AG08395 (cell line): ENCODE data around the gene WDR88.
"Not testable (repeated sequence)": the region's sequence is repeated elsewhere in the genome, so short reads cannot be mapped to it uniquely, and the experiment has no call there.

Source experiments
- DNase-seq: peaks from one replicate; pipeline ENCODE4 v3.0.0; 2012; ENCODE audit warnings: mixed read lengths, low spot score

Gene WDR88

DNA sequence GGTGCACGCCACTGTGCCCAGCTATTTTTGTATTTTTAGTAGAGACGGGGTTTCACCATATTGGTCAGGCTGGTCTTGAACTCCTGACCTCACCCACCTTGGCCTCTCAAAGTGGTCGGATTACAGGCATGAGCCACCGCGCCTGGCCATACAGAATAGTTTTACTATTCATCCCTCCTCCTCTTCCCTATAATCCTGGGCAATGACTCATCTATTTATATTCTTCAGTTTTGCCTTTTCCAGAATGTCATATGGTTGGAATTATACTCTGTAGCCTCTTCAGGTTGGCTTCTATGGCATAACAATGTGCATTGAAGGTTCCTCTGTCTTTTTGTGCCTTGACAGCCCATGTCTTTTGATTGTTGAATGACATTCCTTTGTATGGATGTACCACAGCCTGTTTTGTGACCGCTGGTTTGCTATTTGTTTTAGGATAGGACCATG lies 40.0 kb downstream of the WDR88 start:
- peak; percentile 42 for DNase-seq

DNA sequence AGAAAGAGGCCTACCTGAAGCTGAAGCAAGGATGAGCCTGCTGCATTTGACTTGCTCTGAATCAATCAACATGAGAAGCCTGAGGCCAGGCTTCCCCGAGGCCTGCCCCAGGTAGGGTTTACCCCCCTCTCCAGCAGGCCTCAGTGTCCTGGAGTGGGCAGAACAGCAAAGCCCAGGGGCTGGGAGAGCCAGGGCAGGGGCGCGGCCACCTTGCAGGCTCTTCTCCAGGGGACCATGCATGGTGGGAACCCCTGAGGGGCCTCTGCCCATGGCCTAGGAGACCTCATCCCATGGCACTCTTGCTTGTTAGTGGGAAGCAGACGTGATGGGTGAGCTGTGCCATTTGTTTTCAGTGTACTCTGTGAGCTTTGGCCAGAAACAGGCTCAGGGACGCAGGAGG lies 42.3 kb downstream of the WDR88 start:
- DNase-seq = no peak

DNA sequence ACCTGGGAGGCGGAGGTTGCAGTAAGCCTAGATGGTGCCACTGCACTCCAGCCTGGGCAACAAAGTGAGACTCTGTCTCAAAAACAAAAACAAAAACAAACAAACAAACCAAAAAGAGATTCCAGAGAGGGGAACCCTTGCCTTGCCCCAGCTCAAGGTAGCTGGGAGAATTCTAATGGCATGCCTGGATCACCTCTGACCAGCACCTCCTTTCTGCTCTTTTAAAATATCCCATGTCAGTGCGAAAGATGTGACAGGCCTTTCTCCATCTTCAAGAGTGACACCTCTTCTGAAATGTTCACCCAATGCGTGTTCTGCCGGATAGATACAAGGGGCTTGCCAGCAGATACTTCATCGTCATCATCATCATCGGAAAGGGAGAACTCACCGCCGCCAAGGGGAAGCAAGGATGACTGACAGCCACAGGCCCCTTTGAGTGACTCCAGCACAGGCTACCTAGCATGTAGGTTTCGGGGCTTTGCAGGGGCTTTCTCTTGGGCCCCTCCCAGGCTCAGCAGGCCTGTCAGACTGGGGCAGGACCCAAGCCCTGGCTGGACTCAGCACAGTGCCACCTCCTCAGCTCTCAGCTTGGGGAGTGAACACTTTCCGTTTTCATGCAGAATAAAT lies 43.4 kb downstream of the WDR88 start:
- DNase-seq = no peak

DNA sequence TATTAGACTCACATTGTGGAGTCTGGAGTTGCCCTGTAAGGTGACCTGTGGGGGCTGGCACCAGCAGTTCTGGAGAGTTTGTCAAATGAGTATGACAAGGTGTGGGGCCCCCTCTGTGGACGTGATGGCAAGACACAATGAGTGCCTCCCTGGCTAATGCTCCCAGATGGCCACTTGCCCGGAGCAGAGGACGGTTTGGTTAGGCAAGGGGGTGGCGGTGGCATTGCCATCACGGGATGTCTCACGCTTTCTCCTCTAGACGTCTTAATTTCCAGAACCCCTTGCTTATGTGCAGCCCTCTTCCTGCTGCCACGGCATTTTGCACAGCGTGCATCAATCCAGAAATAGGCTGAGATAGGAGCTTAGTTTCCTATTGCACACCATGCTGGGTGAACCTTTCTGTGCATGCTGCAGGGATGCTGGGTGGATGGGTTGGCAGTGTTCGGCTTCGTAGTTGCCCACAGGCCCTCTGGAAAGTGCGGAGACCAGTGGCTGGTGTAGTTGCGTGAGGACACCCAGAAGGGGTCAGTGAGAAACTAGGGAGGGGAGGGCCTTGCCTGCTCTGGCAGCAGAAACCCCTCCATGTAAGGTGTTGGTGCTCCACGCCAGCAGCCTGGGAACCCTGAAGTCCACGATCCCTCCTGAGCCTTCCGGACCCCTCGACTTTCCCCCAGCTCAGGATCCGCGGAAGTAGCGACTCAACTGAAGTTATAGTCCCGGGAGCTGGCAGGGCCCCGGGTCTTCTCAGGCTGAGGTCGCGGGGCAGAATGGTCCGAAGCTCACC lies 44.2 kb downstream of the WDR88 start:
- peak; percentile 38 for DNase-seq

DNA sequence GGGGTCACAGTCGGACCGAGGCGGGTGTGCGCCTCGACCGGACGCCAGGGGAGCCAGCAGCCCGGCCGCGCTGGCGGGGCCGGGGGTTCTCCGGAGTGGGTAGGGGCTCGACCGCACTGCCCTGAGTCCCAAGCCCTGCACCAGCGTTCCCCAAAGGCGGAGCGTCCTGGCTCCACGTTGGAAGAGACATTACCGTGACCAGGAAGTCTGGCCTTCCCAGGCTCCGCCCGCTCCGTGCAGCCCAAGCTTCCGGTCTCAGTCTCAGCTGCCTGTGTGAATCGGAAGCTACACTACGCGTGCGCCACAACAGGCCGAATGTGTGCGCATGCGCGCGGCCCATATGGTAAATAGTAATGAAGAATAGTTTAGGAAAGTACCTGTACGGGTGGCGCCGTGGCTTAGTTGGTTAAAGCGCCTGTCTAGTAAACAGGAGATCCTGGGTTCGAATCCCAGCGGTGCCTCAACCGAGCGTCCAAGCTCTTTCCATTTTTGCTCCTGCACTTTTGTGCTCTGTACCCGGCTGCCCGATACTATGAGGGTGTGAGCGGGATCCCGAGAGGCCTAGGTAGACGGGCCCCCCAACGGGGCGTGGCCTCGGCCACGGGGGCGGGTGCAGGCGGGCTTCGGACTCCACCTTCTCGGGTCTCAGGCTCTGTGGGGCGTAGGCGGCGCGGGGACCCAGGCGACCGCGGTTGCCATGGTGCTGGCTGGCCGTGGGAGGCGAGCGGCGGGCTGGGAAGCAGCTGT lies 44.9 kb downstream of the WDR88 start:
- peak; percentile 98 for DNase-seq

DNA sequence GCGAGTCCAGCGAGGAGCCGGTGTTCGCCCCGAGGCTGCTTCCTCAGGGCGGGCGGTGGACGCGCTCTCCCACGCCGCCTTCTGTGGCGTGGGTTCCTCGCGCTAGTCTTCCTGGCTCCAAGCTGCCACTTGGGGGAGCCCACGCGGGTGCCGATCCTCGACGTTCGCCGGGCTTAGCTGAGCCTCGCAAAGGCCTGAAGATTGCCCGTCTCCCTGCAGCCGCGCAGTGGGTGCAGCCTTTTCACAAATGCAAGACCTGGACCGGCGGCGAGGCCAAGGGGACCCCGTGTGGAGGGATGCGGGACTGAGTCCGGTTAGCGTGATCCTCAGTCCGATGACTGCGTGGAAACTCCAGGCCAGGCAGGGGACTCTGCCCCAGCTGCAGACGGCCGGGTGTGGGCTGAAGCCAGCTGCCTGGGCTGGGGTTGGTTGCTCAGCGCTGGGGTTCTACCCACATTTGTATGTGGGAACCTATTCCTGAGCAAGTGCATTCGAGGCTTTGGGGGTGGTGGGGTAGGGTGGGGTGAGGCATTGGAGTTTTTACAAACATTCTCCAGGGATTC lies 45.6 kb downstream of the WDR88 start:
- DNase-seq = peak; percentile 45

DNA sequence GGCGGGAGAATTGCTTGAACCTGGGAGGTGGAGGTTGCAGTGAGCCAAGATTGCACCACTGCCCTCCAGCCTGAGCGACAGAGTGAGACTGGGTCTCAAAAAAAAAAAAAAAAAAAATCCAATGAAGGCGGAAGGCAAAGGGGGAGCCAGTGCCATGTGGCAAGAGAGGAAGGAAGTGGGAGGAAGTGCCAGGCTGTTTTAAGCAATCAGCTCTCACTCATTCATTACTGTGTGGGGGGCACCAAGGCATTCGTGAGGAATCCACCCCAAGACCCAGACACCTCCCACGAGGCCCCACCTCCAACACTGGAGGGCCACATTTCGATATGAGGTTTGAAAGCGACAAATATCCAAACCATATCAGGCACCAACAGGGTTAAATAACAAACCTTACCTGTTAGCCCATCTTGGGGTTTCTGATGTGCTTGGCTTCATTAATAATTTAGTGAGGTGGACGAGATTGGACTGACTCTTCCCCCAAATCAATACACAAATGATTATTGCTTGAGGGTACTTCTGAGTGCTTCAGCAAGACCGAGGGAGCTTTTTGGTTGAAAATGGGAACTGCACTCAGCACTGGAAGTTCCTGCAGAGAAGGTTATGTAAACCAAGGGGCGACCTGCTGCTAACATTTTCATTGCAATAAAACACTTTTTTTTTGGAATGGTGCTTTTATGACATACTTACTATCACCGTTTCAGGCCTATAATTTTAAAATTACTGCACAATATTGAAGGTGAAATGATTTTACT lies 54.7 kb downstream of the WDR88 start:
- DNase-seq = no peak

DNA sequence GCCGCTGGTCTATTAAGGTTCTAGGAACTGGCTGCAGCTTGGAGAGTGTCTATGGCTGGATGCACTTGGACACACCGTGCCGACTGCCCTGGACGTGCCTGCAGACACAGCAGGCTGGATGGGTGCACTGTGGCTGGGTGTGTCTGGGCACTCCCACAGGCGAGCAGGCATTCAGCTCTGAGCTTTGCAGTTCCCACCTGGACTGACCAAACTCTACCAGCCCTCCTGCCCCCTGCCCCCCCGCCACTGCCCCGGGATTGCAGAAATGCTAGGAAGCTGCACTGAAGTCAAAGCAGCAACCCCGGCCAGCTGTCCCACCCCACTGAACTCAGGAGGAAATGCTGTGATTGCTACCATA lies 55.2 kb downstream of the WDR88 start:
- DNase-seq = no peak

DNA sequence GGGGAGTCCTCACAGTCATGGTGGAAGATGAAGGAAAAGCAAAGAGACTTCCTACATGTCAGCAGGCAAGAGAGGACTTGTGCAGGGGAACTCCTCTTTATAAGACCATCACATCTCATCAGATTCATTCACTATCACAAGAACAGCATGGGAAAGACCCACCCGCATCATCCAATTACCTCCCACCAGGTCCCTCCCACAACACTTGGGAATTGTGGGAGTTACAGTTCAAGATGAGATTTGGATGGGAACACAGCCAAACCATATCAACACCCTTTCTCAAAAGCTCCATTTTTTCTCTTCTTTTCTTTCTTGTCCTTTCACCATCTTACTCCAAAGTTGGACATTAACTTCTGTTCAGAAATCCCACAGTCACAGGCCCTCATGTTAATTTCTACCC lies 57.5 kb downstream of the WDR88 start:
- DNase-seq = no peak

DNA sequence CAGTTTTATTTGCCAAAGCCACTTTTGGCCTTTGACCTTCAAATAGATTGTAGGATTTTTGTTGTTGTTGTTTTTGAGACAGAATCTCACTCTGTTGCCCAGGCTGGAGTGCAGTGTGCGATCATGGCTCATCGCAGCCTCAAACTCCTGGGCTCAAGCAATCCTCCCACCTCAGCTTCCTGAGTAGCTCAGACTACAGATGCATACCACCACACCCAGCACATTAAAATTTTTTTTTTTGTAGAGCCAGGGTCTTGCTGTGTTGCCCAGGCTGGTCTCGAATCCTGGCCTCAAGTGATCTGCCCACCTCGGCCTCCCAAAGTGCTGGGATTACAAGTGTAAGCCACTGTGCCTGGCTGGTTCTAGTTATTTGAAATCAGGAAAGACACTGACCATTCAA lies 59.2 kb downstream of the WDR88 start:
- DNase-seq = not testable (repeated sequence)

DNA sequence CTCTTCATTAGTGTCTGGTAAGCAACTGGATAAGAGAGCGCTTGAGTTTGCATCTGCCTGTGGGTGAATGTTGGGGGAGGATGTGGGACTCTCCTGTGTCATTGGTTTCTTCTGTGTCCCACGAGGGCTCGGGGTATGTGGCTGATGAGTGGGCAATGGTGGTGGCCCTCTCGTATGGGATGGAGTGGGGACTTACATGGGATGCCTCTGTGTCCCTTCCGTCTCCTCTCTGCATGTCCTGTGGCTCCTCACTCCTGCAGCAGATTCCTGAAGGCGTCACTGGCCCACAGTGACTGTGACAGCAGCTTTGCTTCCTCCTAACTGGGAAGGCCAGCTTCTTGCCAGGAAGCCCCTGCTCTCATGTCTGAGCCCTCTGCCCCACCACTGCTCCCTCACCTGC lies 59.6 kb downstream of the WDR88 start:
- DNase-seq = no peak

DNA sequence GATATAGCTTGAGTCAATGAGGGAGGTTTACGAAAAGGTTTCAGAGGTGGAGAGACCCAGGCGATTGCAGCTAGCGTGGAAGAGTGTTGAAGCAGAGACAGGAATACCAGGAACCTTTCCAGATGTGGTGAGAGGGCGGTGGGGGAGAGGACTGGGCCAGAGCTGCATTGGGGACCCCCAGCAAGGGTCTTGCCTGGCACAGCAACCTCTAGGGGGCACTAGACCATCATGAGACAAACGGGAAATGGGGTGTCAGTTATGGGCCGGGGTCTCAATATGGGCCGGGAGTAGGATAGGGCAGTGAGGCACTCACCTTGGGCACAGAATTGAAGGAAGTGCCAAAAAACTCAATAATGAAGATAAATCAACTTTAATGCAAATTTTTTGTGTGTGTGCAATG lies 60.1 kb downstream of the WDR88 start:
- no peak for DNase-seq

DNA sequence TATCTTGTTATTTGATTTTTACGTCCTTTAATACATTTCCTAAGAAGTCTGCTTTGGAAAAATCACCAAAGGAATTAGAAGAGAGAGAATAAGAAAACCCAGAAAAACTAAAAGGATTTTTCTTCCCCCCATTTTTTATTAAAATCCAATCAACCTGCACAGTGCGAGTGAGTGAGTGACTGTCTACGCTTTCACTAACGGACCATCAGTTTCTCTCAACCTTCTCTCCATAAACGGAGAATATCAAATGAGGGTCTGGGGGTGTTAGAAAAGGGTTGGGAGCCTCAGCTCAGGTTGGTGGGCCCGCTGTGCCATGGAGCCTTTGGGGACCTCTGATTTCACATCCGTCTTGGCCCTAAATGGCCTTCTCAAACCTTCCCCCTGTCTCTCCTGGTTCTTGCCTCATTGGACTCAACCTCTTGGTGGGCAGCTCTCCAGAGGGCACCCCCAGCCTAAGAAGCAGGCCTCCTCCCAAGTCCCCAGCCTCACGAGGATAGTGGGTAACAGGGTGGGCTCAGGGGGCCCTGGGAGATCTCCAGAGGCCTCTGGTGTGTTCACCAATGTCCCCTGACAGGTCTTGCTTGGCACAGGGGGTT lies 61.5 kb downstream of the WDR88 start:
- DNase-seq = no peak

DNA sequence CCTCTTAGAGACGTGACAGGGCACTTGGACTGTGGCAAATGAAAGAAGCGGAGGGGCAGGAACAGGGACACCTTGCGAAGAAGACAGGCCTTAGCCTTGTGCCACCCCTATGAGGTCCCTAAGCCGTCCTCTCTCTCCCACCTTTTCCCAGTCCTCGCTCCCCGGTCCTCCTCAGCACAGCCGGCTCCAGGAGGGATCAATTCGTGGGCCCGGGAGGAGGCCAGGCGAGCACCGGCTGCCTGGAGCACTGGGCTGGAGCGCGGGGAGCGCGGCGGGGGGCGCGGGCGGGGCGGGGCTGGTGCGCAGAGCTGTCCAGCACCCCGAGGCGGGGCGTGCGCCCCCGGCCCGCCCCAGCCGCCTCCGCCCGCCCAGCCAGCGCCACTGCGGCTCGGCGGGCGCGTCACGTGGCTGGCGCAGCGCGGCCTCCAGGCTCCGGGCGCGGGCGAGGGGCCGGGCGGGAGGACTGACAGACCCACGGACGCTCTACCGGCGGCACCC lies 62.0 kb downstream of the WDR88 start, which contains the start of gene LRP3:
Gene LRP3, plus strand, starts transcription at position 466 of the 498 bp plus-strand sequence. CDS start 456 bp downstream, outside the sequence.
- peak; percentile 53 for DNase-seq

DNA sequence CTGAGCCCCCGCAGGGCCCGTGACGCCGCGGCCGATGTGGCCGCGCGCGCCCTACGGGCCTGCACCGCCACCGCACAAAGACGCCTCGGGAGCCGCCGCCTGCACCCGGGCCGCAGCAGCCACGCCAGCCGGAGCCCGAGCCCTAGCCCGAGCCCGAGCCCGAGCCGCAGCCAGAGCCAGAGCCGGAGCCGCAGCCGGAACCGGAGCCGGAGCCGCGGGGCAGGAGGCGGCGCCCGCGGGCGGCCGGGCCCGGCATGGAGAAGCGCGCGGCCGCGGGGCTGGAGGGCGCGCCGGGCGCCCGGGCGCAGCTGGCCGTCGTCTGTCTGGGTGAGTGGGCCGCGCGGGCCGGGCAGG lies 62.6 kb downstream of the WDR88 start:
- DNase-seq = peak; percentile 30

DNA sequence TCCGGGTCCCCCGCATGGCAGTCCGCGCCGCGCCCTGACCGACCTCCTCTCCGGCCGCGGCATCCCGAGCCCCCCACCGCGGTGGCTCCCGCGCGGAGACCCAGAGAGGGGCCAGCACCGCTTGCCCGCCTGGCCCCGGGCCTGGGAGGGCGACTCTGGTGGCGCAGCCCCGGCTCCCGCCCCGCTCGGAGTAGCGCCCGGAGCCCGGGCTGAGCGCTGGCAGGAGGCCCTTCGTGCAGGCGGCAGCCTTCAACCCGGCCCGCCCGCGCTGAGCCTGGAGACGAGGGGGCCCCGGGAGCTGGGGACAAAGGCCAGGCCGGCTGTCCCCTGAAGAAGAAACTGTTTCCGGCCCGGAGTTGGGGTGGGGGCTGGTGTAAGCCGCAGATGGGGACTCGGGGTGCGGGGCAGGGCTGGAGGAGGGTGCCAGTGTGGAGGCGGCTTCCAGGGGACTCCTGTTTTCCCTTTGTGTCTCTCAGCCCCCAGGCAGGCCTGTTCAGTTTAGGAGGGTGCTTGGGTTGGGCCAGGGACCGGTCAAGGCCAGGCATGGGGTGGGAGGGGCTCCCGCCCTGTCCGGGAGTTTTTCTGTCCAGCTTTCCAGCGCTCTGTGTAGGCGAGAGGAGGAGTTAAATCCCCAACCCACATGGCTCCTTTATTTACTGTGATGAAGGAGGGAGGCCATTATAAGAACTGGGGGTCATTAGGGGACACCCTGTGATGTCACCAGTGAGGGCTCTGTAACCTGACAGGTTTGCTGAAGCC lies 63.2 kb downstream of the WDR88 start:
- peak; percentile 75 for DNase-seq

DNA sequence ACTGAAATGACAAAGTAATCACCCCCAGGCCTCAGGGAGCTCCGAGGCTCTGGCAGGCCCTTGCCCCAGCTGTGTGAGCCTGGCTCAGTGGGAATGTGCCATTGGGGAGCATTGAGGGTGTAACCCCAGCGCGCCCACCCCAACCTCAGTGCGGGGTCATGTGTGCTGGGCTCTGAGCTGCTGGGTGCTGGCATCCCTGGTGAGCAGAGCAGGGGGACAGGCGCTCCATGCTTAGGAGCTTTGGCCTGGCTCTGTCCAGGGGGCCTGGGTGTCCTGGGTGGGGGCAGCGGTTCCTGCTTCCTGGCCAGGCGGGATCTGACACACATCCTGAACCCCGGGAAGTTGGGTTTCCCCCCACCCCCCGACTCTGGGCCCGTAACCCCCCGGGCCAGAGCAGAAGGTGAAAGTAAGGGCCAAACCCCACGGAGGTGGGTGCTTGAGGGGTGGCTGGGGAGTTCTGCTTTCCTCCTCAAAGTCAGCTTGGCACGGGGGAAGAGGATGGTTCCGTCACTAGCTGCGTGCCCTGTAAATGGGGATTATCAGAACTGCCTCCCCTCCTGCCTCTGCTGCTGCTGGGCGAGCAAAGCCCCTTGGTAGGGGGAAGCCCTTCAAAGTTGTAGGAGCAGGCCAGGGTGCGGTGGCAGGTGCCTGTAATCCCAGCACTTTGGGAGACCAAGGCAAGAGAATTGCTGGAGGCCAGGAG lies 63.9 kb downstream of the WDR88 start:
- DNase-seq = no peak

DNA sequence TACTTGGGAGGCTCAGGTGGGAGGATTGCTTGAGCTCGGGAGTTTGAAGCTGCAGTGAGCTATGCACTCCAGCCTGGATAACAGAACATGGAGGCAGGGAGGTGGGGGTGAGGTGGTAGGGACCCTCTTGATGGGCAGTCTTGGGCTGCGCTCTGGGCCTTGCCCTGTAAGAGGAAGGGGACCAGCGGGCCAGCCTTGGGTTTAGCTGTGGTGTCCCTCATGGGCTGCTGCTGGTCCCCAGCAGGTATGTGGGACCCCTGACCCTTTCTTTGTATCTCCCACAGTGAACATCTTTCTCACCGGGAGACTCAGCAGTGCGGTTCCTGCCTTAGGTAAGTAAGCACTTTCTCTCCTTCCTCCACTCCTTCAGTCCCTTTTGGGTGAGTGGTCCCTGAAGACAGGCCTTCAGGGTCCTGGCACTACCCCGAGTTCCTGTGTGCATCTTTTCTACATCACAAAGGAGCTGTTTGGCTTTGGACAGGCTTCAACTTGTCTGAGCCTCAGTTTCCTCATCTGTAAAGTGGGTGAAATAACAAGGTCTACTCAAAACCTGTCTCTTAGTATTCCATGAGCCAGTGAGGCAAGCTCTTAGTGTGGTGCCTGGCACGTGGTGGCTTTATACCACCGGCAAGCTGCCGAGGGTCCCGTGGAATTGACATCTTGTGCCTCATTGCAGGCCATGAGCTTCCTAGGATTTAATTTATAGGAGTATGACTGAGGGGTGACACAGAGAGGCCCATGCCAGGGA lies 64.7 kb downstream of the WDR88 start:
- DNase-seq = no peak

DNA sequence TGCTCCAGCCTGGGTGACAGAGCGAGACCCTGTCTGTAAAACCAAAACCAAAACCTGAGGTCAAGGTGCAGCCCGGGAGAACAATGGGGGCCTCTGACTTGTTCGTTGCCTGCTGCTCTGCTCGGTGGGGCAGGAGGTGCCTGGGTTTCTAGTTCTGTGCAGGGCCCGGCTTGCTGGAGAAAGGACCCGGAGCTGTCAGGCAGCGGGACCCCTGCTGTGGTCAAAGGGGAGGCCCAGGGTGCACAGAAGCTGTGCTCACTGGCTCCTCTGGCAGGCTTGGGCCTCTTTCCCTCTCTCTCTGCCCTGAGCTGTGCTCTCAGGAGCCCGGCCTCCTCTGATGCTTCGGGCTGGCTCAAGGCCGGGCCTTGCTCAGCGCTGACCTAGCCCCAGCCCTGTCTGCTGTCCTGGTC lies 65.7 kb downstream of the WDR88 start:
- DNase-seq = no peak
